ENCODE measurements around the gene MSRB3.

- no peak for TF ChIP-seq CTCF (conservative IDR thresholded peaks at IDR 0.05)
- TF ChIP-seq EZH2 (IDR thresholded peaks at IDR 0.05; ENCODE audit: low read depth) = no peak
These were observed 28.7 kb downstream of the MSRB3 start for GRCh38 chr12:65307169-65307501.
